B cell (primary cell): ENCODE measurements around the gene SPRY2. TPM values are rescaled to one million over a fixed set of nuclear protein-coding genes. Genes with fewer than 3 reads are reported as not detected.

Experiments
- ATAC-seq: fragments of 200-7000 bp; cut with Tn5 transposase; one replicate; pipeline ENCODE4 v1.10.0; 2021; ENCODE audit warnings: low read depth, mild to moderate bottlenecking, moderate number of reproducible peaks, moderate library complexity
- CTCF ChIA-PET: fragments of 350-600 bp; sonication (Branson Sonifier 250); formaldehyde crosslinking; loops from one replicate; lab custom pipeline; 2021; ENCODE audit warnings: antibody characterized with exemption, inconsistent platforms; lab: Charles Lee
- POLR2A ChIA-PET: fragments of 350-600 bp; sonication (Branson Sonifier 250); formaldehyde crosslinking; loops from one replicate; lab custom pipeline; 2021; ENCODE audit warnings: antibody characterized with exemption; lab: Charles Lee
- DNase-seq: peaks from one replicate; pipeline ENCODE4 v3.0.0; 2013
- H2AFZ ChIP-seq: 2 replicates; pipeline ENCODE4 v1.6.1; 2012; ENCODE audit warnings: mild to moderate bottlenecking, low read depth, low read length; ENCODE audit not compliant: insufficient read depth, poor library complexity, severe bottlenecking
- H3K27ac ChIP-seq, 2 donors: 1 replicate in 1 of 2; 2 replicates in 1 of 2; pipeline ENCODE4 v1.5.1; 2012 to 2013; ENCODE audit warnings: low read length in 2 of 2, mild to moderate bottlenecking in 2 of 2, moderate library complexity in 1 of 2
- H3K27me3 ChIP-seq, 4 experiments: fragments of 200-600 bp in 1 of 4; sonication (generic) in 1 of 4; replicated peaks in 1 of 4; 1 replicate in 2 of 4; 2 replicates in 2 of 4; pipeline versions ENCODE4 v1.6.1 to v1.7.0; 2013 to 2016; ENCODE audit warnings: low read length in 3 of 4, mild to moderate bottlenecking in 2 of 4, mixed read lengths in 1 of 4, moderate library complexity in 1 of 4; ENCODE audit not compliant: insufficient read depth in 4 of 4, control insufficient read depth in 3 of 4; ENCODE audit errors: control extremely low read depth in 1 of 4
- H3K36me3 ChIP-seq, 2 experiments: replicated peaks in 1 of 2; 1 replicate in 1 of 2; 2 replicates in 1 of 2; pipeline versions ENCODE4 v1.6.1 to v1.7.1; 2013; ENCODE audit warnings: low read length in 1 of 2; ENCODE audit not compliant: insufficient read depth in 2 of 2, control insufficient read depth in 1 of 2; ENCODE audit errors: control extremely low read depth in 1 of 2, extremely low read depth in 1 of 2
- H3K4me1 ChIP-seq, 2 donors: fragments of 200-600 bp in 1 of 2; sonication (generic) in 1 of 2; 1 replicate in 1 of 2; 2 replicates in 1 of 2; pipeline versions ENCODE4 v1.5.1 to v1.6.1; 2013 to 2017; ENCODE audit warnings: low read length in 2 of 2; ENCODE audit not compliant: control insufficient read depth in 2 of 2, insufficient read depth in 2 of 2
- H3K4me2 ChIP-seq: replicated peaks from 2 replicates; pipeline ENCODE3; 2012; ENCODE audit warnings: mild to moderate bottlenecking, low read depth, low read length; ENCODE audit not compliant: poor library complexity, severe bottlenecking
- H3K4me3 ChIP-seq, 5 experiments: fragments of 200-600 bp in 1 of 5; sonication (generic) in 1 of 5; 1 replicate in 3 of 5; 2 replicates in 2 of 5; pipeline versions ENCODE4 v1.5.1 to v1.7.0; 2011 to 2016; ENCODE audit warnings: low read length in 4 of 5, mild to moderate bottlenecking in 4 of 5, low read depth in 2 of 5, control low read depth in 1 of 5, moderate library complexity in 1 of 5; ENCODE audit not compliant: insufficient read depth in 1 of 5; ENCODE audit errors: control extremely low read depth in 1 of 5, extremely low read depth in 1 of 5
- H3K79me2 ChIP-seq: fragments of 200-600 bp; sonication (generic); one replicate; pipeline ENCODE4 v1.6.0; 2016; ENCODE audit warnings: low read length; ENCODE audit not compliant: control insufficient read depth, insufficient read depth
- H3K9ac ChIP-seq: fragments of 200-600 bp; sonication (generic); 2 replicates; pipeline ENCODE4 v1.6.1; 2017; ENCODE audit warnings: mild to moderate bottlenecking, low read length, moderate library complexity
- H3K9me3 ChIP-seq, 3 donors: one replicate each; pipeline versions ENCODE4 v1.6.1 to v1.7.1; 2013; ENCODE audit warnings: low read length in 2 of 3; ENCODE audit not compliant: control insufficient read depth in 2 of 3, insufficient read depth in 1 of 3; ENCODE audit errors: control extremely low read depth in 1 of 3
- H4K20me1 ChIP-seq: 2 replicates; pipeline ENCODE4 v1.6.0; 2012; ENCODE audit warnings: mild to moderate bottlenecking, low read length; ENCODE audit not compliant: insufficient read depth, control insufficient read depth, poor library complexity, severe bottlenecking
- H3K27ac Mint-ChIP-seq: one replicate; pipeline ENCODE4 v1.8.0; 2021; ENCODE audit warnings: mixed read lengths
- H3K27me3 Mint-ChIP-seq: one replicate; pipeline ENCODE4 v1.8.0; 2021; ENCODE audit warnings: mixed read lengths
- H3K4me1 Mint-ChIP-seq: one replicate; pipeline ENCODE4 v1.8.0; 2021; ENCODE audit warnings: mixed read lengths
- H3K4me3 Mint-ChIP-seq: one replicate; pipeline ENCODE4 v1.8.0; 2021; ENCODE audit warnings: mixed read lengths
- H3K9me3 Mint-ChIP-seq: one replicate; pipeline ENCODE4 v1.8.0; 2022; ENCODE audit warnings: mixed read lengths; ENCODE audit not compliant: insufficient read depth
- EZH2 ChIP-seq: IDR thresholded peaks from 2 replicates; pipeline ENCODE4 v1.6.1; 2012; ENCODE audit warnings: borderline replicate concordance, low read depth, mild to moderate bottlenecking, moderate library complexity, low read length; ENCODE audit not compliant: insufficient read depth, poor library complexity, severe bottlenecking
- whole genome bisulfite sequencing: methylation state at CpG from one replicate; pipeline ENCODE4 v1.1.5; 2013; ENCODE audit warnings: missing lambda C conversion rate; ENCODE audit not compliant: insufficient coverage; 5-methylcytosine and 5-hydroxymethylcytosine counted together
- intact Hi-C: fragments of 100-400 bp; cut with micrococcal nuclease; formaldehyde crosslinking; loops from one replicate; pipeline ENCODE4 v1.10.0; 2022
- polyA minus RNA-seq: library from RNA; depleted of rRNA, polyadenylated mRNA; stranded (reverse); fragments of >200 nt; gene quantifications from 2 replicates; pipeline ENCODE4 v1.2.3, GENCODE V29; 2012
- polyA plus RNA-seq: library from polyadenylated mRNA; depleted of rRNA; stranded (reverse); fragments of >200 nt; gene quantifications from 2 replicates; pipeline ENCODE4 v1.2.3, GENCODE V29; 2012
- total RNA-seq, 2 donors: library from RNA; stranded (reverse); fragments of 120-200 nt in 1 of 2; gene quantifications; 1 replicate in 1 of 2; 2 replicates in 1 of 2; pipeline versions ENCODE4 v1.2.3 to v1.2.4, GENCODE V29; 2013 to 2022
- TF ChIP-seq, protein P1 (sequence below): fragments of 200-600 bp; IDR thresholded peaks from one replicate; pipeline ENCODE4 v1.8.0; 2022; ENCODE audit warnings: antibody characterized with exemption, mild to moderate bottlenecking

SPRY2 gene, protein sequence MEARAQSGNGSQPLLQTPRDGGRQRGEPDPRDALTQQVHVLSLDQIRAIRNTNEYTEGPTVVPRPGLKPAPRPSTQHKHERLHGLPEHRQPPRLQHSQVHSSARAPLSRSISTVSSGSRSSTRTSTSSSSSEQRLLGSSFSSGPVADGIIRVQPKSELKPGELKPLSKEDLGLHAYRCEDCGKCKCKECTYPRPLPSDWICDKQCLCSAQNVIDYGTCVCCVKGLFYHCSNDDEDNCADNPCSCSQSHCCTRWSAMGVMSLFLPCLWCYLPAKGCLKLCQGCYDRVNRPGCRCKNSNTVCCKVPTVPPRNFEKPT
- total RNA-seq (0.44 and 0.96 TPM in 2 replicates), polyA plus RNA-seq (0.86 and 1.3 TPM in 2 replicates), polyA minus RNA-seq (0.34 and 0.36 TPM in 2 replicates)
- 1.1 TPM for total RNA-seq (2013)

DNA sequence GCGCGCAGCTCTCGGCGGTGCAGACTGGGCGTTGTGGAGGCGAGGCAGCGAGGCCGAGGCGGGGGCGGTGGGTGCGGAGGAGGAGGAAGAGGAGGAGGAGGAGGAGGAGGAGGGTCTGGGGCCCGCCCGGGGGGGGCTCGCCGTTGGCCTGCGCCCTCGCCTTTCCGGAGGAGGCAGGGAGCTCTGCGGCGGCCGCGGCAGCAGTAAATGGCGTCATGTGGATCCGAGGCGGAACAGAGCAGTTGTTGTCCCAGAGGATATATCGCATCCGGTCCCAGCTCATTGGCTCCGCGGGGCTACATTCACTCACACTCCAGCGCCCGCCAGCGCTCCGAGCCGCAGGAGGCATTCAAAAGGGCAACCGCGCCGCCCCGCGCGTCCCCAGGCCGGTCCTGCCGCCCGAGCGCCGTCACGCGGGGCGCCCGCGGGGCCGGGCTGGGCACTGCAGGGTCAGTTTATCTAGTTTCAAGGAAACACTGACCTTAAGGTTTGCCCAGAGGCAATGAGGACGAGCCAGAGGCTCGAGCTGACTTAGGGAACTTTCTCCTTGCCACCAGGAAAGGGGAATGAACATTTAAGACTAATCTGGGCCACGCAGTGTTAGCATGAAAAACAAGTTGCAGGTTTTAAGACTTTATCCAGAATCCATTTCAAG, at the start of gene SPRY2:
Gene SPRY2 (minus strand): TSS at position 26 of the 655 bp plus-strand sequence. CDS start 3,421 bp downstream, outside the sequence.
- Histone ChIP-seq H3K4me2 (peak within 1 kb of the TSS; percentile 95), H3K27ac (no peak within 1 kb of the TSS), H4K20me1 (no peaks in the 10 kb centered on the region), H3K4me1 (peaks cover 38 to 39% of the 10 kb centered on the region in 2 donors), H3K4me3 (peak within 1 kb of the TSS; percentile 40 to 74 (median 56)), H3K27me3 (peaks cover 0 to 37% (median 20%) of the 10 kb centered on the region in 4 experiments), H3K36me3 (no peaks in the 10 kb centered on the region), H2AFZ (peak within 1 kb of the TSS; percentile 74), H3K9ac (peak within 1 kb of the TSS; percentile 66), H3K79me2 (no peaks in the 10 kb centered on the region), H3K9me3 (peaks cover 0 to 9% (median 0%) of the 10 kb centered on the region in 3 donors)
- ATAC-seq, result peak; percentile 55
- Mint-ChIP-seq H3K4me1 (peaks cover 23% of the 10 kb centered on the region), H3K27ac (peak within 1 kb of the TSS; percentile 64), H3K4me3 (no peak within 1 kb of the TSS), H3K9me3 (no peaks in the 10 kb centered on the region), H3K27me3 (peaks cover 38% of the 10 kb centered on the region)
- intact Hi-C loops, result loop anchor here (5.0 kb wide), 2 partner anchors 111 to 934 kb away; partner anchors contain the start of gene RBM26
- TF ChIP-seq EZH2, result no peak
- TF ChIP-seq, protein P1, sequence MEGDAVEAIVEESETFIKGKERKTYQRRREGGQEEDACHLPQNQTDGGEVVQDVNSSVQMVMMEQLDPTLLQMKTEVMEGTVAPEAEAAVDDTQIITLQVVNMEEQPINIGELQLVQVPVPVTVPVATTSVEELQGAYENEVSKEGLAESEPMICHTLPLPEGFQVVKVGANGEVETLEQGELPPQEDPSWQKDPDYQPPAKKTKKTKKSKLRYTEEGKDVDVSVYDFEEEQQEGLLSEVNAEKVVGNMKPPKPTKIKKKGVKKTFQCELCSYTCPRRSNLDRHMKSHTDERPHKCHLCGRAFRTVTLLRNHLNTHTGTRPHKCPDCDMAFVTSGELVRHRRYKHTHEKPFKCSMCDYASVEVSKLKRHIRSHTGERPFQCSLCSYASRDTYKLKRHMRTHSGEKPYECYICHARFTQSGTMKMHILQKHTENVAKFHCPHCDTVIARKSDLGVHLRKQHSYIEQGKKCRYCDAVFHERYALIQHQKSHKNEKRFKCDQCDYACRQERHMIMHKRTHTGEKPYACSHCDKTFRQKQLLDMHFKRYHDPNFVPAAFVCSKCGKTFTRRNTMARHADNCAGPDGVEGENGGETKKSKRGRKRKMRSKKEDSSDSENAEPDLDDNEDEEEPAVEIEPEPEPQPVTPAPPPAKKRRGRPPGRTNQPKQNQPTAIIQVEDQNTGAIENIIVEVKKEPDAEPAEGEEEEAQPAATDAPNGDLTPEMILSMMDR, result no peak
- peak; percentile 62 for DNase-seq
- ChIA-PET POLR2A (interaction anchor here (0.6 kb wide), 1 partner anchor 80 kb away, joined by 6 read pairs; no protein-coding TSS in a partner anchor), CTCF (interaction anchor here (1.0 to 3.4 kb wide), 3 partner anchors 13 to 677 kb away, joined by 3 to 13 read pairs (median 7); no protein-coding TSS in a partner anchor)
- WGBS, result under 1% methylated on average over 42 of the region's 54 CpGs
